Fibroblast of the conjunctiva (primary cell): ENCODE results near the gene DDX10.
"Not testable (repeated sequence)": the region's sequence is repeated elsewhere in the genome, so short reads cannot be mapped to it uniquely, and the experiment has no call there.

ENCODE experiments used
- DNase-seq: peaks from one replicate; pipeline ENCODE4 v3.0.0-alpha.2; 2010; ENCODE audit warnings: low read depth

Gene DDX10

GRCh38 chr11:108664730-108665525, at the start of gene DDX10:
DDX10 (plus strand) TSS chr11:108665069; CDS start chr11:108665154, 85 bp downstream.
- peak; percentile 97 for DNase-seq

- no peak for DNase-seq
These were observed 48.3 kb upstream of the DDX10 start for GRCh38 chr11:108616549-108616948.

- DNase-seq: no peak
These were observed 47.8 kb upstream of the DDX10 start for GRCh38 chr11:108617055-108617454.

- no peak for DNase-seq
These were observed 46.3 kb upstream of the DDX10 start for GRCh38 chr11:108618529-108618928.

GRCh38 chr11:108620958-108621772, 43.7 kb upstream of the DDX10 start:
- no peak for DNase-seq

GRCh38 chr11:108622341-108622740, 42.5 kb upstream of the DDX10 start:
- no peak for DNase-seq

- DNase-seq: no peak
These were observed 40.5 kb upstream of the DDX10 start for GRCh38 chr11:108624196-108624925.

GRCh38 chr11:108628326-108628725, 36.5 kb upstream of the DDX10 start:
- no peak for DNase-seq

- no peak for DNase-seq
These were observed 36.1 kb upstream of the DDX10 start for GRCh38 chr11:108628812-108629211.

- no peak for DNase-seq
These were observed 35.6 kb upstream of the DDX10 start for GRCh38 chr11:108629274-108629673.

- no peak for DNase-seq
These were observed 32.7 kb upstream of the DDX10 start for GRCh38 chr11:108632041-108632704.

GRCh38 chr11:108635106-108635505, 29.8 kb upstream of the DDX10 start:
- no peak for DNase-seq

GRCh38 chr11:108636222-108636621, 28.6 kb upstream of the DDX10 start:
- DNase-seq: no peak

GRCh38 chr11:108639146-108639545, 25.7 kb upstream of the DDX10 start:
- DNase-seq: no peak

GRCh38 chr11:108641752-108642151, 23.1 kb upstream of the DDX10 start:
- DNase-seq: not testable (repeated sequence)

GRCh38 chr11:108643974-108644373, 20.9 kb upstream of the DDX10 start:
- no peak for DNase-seq

- no peak for DNase-seq
These were observed 18.9 kb upstream of the DDX10 start for GRCh38 chr11:108645970-108646369.

GRCh38 chr11:108647387-108647700, 17.5 kb upstream of the DDX10 start:
- DNase-seq: no peak

- DNase-seq: peak; percentile 80
These were observed 17.0 kb upstream of the DDX10 start for GRCh38 chr11:108647701-108648527.

- no peak for DNase-seq
These were observed 16.4 kb upstream of the DDX10 start for GRCh38 chr11:108648528-108648885.

- DNase-seq: not testable (repeated sequence)
These were observed 10.8 kb upstream of the DDX10 start for GRCh38 chr11:108654100-108654499.
